Neural cell (in vitro differentiated cells): ENCODE results near the gene DR1. TPM values are rescaled to one million over a fixed set of nuclear protein-coding genes. Genes with fewer than 3 reads are reported as not detected.

Experiments used
- H2AFZ ChIP-seq: fragments of 200-600, 300-800 bp; sonication (generic), shearing (Covaris generic); 2 replicates; pipeline ENCODE4 v1.6.0; 2014; ENCODE audit warnings: low read depth, mild to moderate bottlenecking, antibody characterized with exemption, low read length, moderate library complexity
- H3F3A ChIP-seq: fragments of 200-600 bp; shearing (Covaris generic); 2 replicates; pipeline ENCODE4 v1.6.1; 2016; ENCODE audit warnings: mild to moderate bottlenecking, moderate library complexity, mixed read lengths, antibody characterized with exemption, low read length; ENCODE audit not compliant: insufficient read depth, poor library complexity, severe bottlenecking
- H3K27ac ChIP-seq: fragments of 200-600, 300-800 bp; sonication (generic), shearing (Covaris generic); 2 replicates; pipeline ENCODE4 v1.5.1; 2014; ENCODE audit warnings: mild to moderate bottlenecking, low read length, moderate library complexity
- H3K27me3 ChIP-seq: fragments of 300-800, 200-600 bp; sonication (generic), shearing (Covaris generic); 2 replicates; pipeline ENCODE4 v1.6.0; 2014; ENCODE audit warnings: mild to moderate bottlenecking, low read depth, low read length, moderate library complexity; ENCODE audit not compliant: insufficient read depth
- H3K36me3 ChIP-seq: fragments of 300-800, 200-600 bp; sonication (generic), shearing (Covaris generic); 2 replicates; pipeline ENCODE4 v1.5.1; 2014; ENCODE audit warnings: mild to moderate bottlenecking, antibody characterized with exemption, low read length, moderate library complexity; ENCODE audit not compliant: insufficient read depth
- H3K4me2 ChIP-seq: fragments of 300-800, 200-600 bp; sonication (generic), shearing (Covaris generic); 2 replicates; pipeline ENCODE4 v1.6.0; 2014; ENCODE audit warnings: mild to moderate bottlenecking, low read length
- H3K4me3 ChIP-seq: fragments of 300-800, 200-600 bp; sonication (generic), shearing (Covaris generic); 2 replicates; pipeline ENCODE4 v1.5.1; 2014; ENCODE audit warnings: mild to moderate bottlenecking, low read length, moderate library complexity
- H3K79me2 ChIP-seq: fragments of 200-600 bp; shearing (Covaris generic); replicated peaks from 2 replicates; pipeline ENCODE4 v1.6.0; 2014; ENCODE audit warnings: mild to moderate bottlenecking, low read length, moderate library complexity; ENCODE audit not compliant: insufficient read depth
- H3K9ac ChIP-seq: fragments of 300-800, 200-600 bp; sonication (generic), shearing (Covaris generic); 2 replicates; pipeline ENCODE4 v1.6.1; 2016; ENCODE audit warnings: mild to moderate bottlenecking, low read length, mixed read lengths
- H3K9me2 ChIP-seq: fragments of 200-600 bp; shearing (Covaris generic); 2 replicates; pipeline ENCODE4 v1.6.1; 2016; ENCODE audit warnings: mild to moderate bottlenecking, low read length, mixed read lengths; ENCODE audit not compliant: insufficient read depth
- H3K9me3 ChIP-seq: fragments of 200-600, 300-800 bp; sonication (generic), shearing (Covaris generic); 2 replicates; pipeline ENCODE4 v1.6.1; 2016; ENCODE audit warnings: mild to moderate bottlenecking, mixed run types, low read length, moderate library complexity, mixed read lengths
- H4K20me1 ChIP-seq: fragments of 200-600 bp; shearing (Covaris generic); 2 replicates; pipeline ENCODE4 v1.6.1; 2016; ENCODE audit warnings: mild to moderate bottlenecking, mixed run types; ENCODE audit not compliant: insufficient read depth
- CTCF ChIP-seq: fragments of 450-650 bp; IDR thresholded peaks from 2 replicates; pipeline ENCODE4 v1.5.1; 2014; ENCODE audit warnings: antibody characterized with exemption, mild to moderate bottlenecking, moderate library complexity; ENCODE audit not compliant: poor library complexity, severe bottlenecking
- EP300 ChIP-seq: fragments of 450-650 bp; conservative IDR thresholded peaks from 2 replicates; pipeline ENCODE4 v1.6.1; 2014; ENCODE audit warnings: antibody characterized with exemption, mild to moderate bottlenecking, moderate library complexity; ENCODE audit not compliant: poor library complexity, severe bottlenecking
- EZH2 ChIP-seq: fragments of 200-600, 300-800 bp; shearing (Covaris generic), sonication (generic); IDR thresholded peaks from 2 replicates; pipeline ENCODE4 v1.6.1; 2014; ENCODE audit warnings: antibody characterized with exemption, low read length, borderline replicate concordance, mild to moderate bottlenecking; ENCODE audit not compliant: insufficient read depth, poor library complexity, severe bottlenecking
- MXI1 ChIP-seq: fragments of 450-650 bp; conservative IDR thresholded peaks from 2 replicates; pipeline ENCODE4 v1.6.1; 2014; ENCODE audit warnings: antibody characterized with exemption, mild to moderate bottlenecking; ENCODE audit not compliant: poor library complexity, severe bottlenecking
- POLR2AphosphoS5 ChIP-seq: IDR thresholded peaks from 2 replicates; pipeline ENCODE4 v1.6.1; 2012
- RAD21 ChIP-seq: fragments of 450-650 bp; conservative IDR thresholded peaks from 2 replicates; pipeline ENCODE4 v1.6.1; 2014; ENCODE audit warnings: antibody characterized with exemption, mild to moderate bottlenecking, moderate library complexity
- REST ChIP-seq: IDR thresholded peaks from 2 replicates; pipeline ENCODE4 v1.6.1; 2012; ENCODE audit warnings: borderline replicate concordance
- SMC3 ChIP-seq: fragments of 450-650 bp; conservative IDR thresholded peaks from 2 replicates; pipeline ENCODE4 v1.6.1; 2014; ENCODE audit warnings: antibody characterized with exemption, mild to moderate bottlenecking, moderate library complexity; ENCODE audit not compliant: poor library complexity
- TAF1 ChIP-seq: IDR thresholded peaks from 2 replicates; pipeline ENCODE4 v1.6.1; 2012; ENCODE audit warnings: low read depth
- polyA plus RNA-seq: library from polyadenylated mRNA; depleted of rRNA; stranded (reverse); fragments of >200 nt; gene quantifications from 2 replicates; pipeline ENCODE4 v1.2.3, GENCODE V29; 2014

The DR1 gene
- polyA plus RNA-seq, 1 donor from 2014 or later: 57.2 TPM

- peaks cover 9% of the 10 kb centered on the region for H3K36me3 ChIP-seq
- no peak overlapping the region for H3K9ac ChIP-seq
- TF ChIP-seq SMC3: no peak
- no peak for TF ChIP-seq REST
- TF ChIP-seq EP300: no peak
- no peak for TF ChIP-seq POLR2AphosphoS5
- TF ChIP-seq MXI1: no peak
- H2AFZ ChIP-seq: no peak overlapping the region
- H3K4me3 ChIP-seq: no peak overlapping the region
- no peaks in the 10 kb centered on the region for H3K27me3 ChIP-seq
- peaks cover 39% of the 10 kb centered on the region for H3K79me2 ChIP-seq
- no peak overlapping the region for H3K4me2 ChIP-seq
- no peaks in the 10 kb centered on the region for H4K20me1 ChIP-seq
- no peak overlapping the region for H3K27ac ChIP-seq
- no peaks in the 10 kb centered on the region for H3K9me3 ChIP-seq
- H3F3A ChIP-seq: no peaks in the 10 kb centered on the region
- H3K9me2 ChIP-seq: no peaks in the 10 kb centered on the region
These were observed 9.0 kb downstream of the DR1 start for GRCh38 chr1:93354749-93355148.

GRCh38 chr1:93357242-93357641 is 11.5 kb downstream of the DR1 start:
- no peaks in the 10 kb centered on the region for H4K20me1 ChIP-seq
- H3K36me3 ChIP-seq: peaks cover 13% of the 10 kb centered on the region
- H2AFZ ChIP-seq: no peak overlapping the region
- H3K9ac ChIP-seq: no peak overlapping the region
- H3K27me3 ChIP-seq: no peaks in the 10 kb centered on the region
- H3K4me3 ChIP-seq: no peak overlapping the region
- no peak overlapping the region for H3K4me2 ChIP-seq
- no peaks in the 10 kb centered on the region for H3K9me2 ChIP-seq
- H3K79me2 ChIP-seq: peaks cover 22% of the 10 kb centered on the region
- TF ChIP-seq POLR2AphosphoS5: no peak
- no peak for TF ChIP-seq TAF1
- TF ChIP-seq RAD21: no peak
- no peak for TF ChIP-seq EP300
- no peak for TF ChIP-seq EZH2
- TF ChIP-seq SMC3: no peak
- no peak for TF ChIP-seq CTCF
- TF ChIP-seq MXI1: no peak
- TF ChIP-seq REST: no peak
- H3K9me3 ChIP-seq: no peaks in the 10 kb centered on the region
- no peak overlapping the region for H3K27ac ChIP-seq
- H3F3A ChIP-seq: no peaks in the 10 kb centered on the region
